Measurements from ENCODE around the gene KRTAP10-3.

KRTAP10-3 gene

GRCh38 chr21:44569861-44570517 lies 11.4 kb upstream of the KRTAP10-3 start:
- peak; percentile 40 for DNase-seq

GRCh38 chr21:44568667-44569556 lies 10.3 kb upstream of the KRTAP10-3 start:
- DNase-seq, result peak; percentile 33

GRCh38 chr21:44568261-44568660 lies 9.7 kb upstream of the KRTAP10-3 start:
- DNase-seq, result no peak

GRCh38 chr21:44567481-44568171 lies 9.0 kb upstream of the KRTAP10-3 start:
- no peak for DNase-seq

GRCh38 chr21:44566403-44566802 lies 7.8 kb upstream of the KRTAP10-3 start:
- no peak for DNase-seq

- no peak for DNase-seq
Observed at GRCh38 chr21:44564886-44565598, 6.4 kb upstream of the KRTAP10-3 start.

- DNase-seq, result no peak
Observed at GRCh38 chr21:44564099-44564498, 5.5 kb upstream of the KRTAP10-3 start.

GRCh38 chr21:44558329-44558675 lies 293 bp downstream of the KRTAP10-3 start:
- DNase-seq, result peak; percentile 49

GRCh38 chr21:44557491-44558328 lies 885 bp downstream of the KRTAP10-3 start:
- peak; percentile 37 for DNase-seq

GRCh38 chr21:44556879-44557278 lies 1.7 kb downstream of the KRTAP10-3 start:
- peak; percentile 38 for DNase-seq

GRCh38 chr21:44555200-44555875 lies 3.3 kb downstream of the KRTAP10-3 start:
- peak; percentile 33 for DNase-seq

- no peak for DNase-seq
Observed at GRCh38 chr21:44552681-44553080, 5.9 kb downstream of the KRTAP10-3 start.

- peak; percentile 41 for DNase-seq
Observed at GRCh38 chr21:44552136-44552535, 6.5 kb downstream of the KRTAP10-3 start.

GRCh38 chr21:44551340-44551961 lies 7.1 kb downstream of the KRTAP10-3 start, which contains the start of gene KRTAP10-2:
Gene KRTAP10-2, minus strand, starts transcription at chr21:44551505. Its CDS starts 47 bp downstream, at chr21:44551458.
- DNase-seq, result peak; percentile 44

GRCh38 chr21:44550807-44551206 lies 7.8 kb downstream of the KRTAP10-3 start:
- DNase-seq, result no peak

- DNase-seq, result peak; percentile 37
Observed at GRCh38 chr21:44550285-44550684, 8.3 kb downstream of the KRTAP10-3 start.

- DNase-seq, result peak; percentile 50
Observed at GRCh38 chr21:44549525-44550211, 8.9 kb downstream of the KRTAP10-3 start.

- no peak for DNase-seq
Observed at GRCh38 chr21:44548922-44549321, 9.7 kb downstream of the KRTAP10-3 start.

GRCh38 chr21:44548381-44548780 lies 10.2 kb downstream of the KRTAP10-3 start:
- DNase-seq, result peak; percentile 52

All from activated CD8-positive, alpha-beta memory T cell treated with anti-CD3 and anti-CD28 coated beads for 24 hours (primary cell).